ENCODE measurements around the gene RXFP2.

GRCh38 chr13:31699650-31700049 lies 39.7 kb upstream of the RXFP2 start:
- TF ChIP-seq, protein P1, sequence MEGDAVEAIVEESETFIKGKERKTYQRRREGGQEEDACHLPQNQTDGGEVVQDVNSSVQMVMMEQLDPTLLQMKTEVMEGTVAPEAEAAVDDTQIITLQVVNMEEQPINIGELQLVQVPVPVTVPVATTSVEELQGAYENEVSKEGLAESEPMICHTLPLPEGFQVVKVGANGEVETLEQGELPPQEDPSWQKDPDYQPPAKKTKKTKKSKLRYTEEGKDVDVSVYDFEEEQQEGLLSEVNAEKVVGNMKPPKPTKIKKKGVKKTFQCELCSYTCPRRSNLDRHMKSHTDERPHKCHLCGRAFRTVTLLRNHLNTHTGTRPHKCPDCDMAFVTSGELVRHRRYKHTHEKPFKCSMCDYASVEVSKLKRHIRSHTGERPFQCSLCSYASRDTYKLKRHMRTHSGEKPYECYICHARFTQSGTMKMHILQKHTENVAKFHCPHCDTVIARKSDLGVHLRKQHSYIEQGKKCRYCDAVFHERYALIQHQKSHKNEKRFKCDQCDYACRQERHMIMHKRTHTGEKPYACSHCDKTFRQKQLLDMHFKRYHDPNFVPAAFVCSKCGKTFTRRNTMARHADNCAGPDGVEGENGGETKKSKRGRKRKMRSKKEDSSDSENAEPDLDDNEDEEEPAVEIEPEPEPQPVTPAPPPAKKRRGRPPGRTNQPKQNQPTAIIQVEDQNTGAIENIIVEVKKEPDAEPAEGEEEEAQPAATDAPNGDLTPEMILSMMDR (IDR thresholded peaks at IDR 0.05; ENCODE audit: poor library complexity): peak; percentile 23
- no peak for TF ChIP-seq EZH2 (IDR thresholded peaks at IDR 0.05; ENCODE audit: borderline replicate concordance)

Data from hepatocyte (in vitro differentiated cells).